Measurements from ENCODE around the gene BEST1. TPM values are rescaled to one million over a fixed set of nuclear protein-coding genes. Genes with fewer than 3 reads are reported as not detected.

BEST1 gene
- total RNA-seq, 2 donors from 2014 or later = 0.18 to 0.58 TPM

DNA sequence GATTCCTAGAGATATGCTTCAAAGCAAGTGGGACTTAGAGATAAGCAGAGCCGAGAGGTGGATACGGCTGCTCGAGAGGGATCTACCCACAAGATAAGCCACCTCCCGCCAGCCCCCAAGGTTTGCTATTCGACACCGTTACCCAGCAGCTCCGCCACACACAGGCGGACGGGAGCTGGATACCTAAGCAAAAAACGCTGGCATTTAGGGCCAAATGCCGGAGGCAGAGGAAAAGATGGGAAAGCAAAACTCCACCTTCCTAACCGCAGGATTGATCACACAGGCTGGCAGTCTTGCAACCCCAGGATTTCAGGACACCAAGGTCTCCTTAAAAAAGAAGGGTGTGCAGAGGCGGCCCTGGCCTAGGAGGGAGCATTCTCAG lies 16.6 kb downstream of the BEST1 start:
- peak in 1 of 2 donors; percentile 61 for DNase-seq (ENCODE audit: low spot score in 2 of 2)
- H3K9me3 Mint-ChIP-seq = no peaks in the 10 kb centered on the region
- ATAC-seq = no peak

DNA sequence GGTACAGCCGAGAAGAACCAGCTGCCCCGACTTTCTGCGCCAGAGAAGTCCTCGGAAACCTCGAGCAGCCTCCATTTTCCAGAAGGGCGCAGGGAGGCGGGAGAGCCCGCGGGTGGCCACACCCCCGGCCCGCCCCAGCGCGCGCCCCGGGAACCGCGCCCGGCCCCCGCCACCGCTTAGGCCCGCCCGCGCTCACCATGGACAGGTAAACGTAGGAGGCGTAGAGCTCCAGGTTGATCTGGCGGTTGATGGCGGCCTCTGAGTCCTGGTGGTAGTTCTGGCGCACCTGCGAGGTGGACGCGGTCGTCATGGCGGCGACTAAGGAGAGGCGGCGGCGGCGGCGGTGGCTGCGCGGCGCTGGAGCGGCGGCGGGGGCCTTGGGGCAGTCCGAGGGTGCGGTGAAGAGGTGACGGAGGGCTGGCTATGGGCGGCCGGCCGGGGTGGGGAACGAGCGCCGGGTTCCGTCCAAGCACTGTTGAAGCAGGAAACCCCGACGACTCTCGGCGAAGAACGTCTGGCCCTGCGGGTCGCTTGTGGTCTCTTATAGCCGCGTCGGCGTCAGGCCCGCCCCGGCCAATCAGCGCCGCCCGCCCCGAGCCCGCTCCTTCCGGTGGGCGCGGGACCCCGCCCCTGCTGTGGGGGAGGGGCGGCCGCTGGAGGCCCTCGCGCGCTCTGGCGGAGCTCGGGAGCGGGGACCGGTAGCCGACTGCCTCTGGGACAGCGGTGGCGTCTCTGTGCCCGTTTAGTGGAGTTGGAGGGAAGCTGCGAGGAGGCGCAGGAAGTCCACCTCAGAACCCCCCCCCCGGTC lies 17.2 kb downstream of the BEST1 start, which contains the start of gene FTH1:
Gene FTH1, minus strand, starts transcription at position 519 of the 808 bp plus-strand sequence. Its CDS starts 209 bp downstream, at position 310.
- DNase-seq (ENCODE audit: low spot score in 2 of 2) (peak; percentile 91 to 94), ATAC-seq (peak; percentile 82 to 86)
- H3K36me3 Mint-ChIP-seq = peaks cover 34 to 38% of the 10 kb centered on the region in 2 donors
- H3K9me3 Mint-ChIP-seq = no peaks in the 10 kb centered on the region
- H3K27ac Mint-ChIP-seq = peak within 1 kb of the TSS; percentile 91 to 93

More for the DNA sequence above, 16.6 kb downstream of the BEST1 start:
- H3K36me3 Mint-ChIP-seq = peaks cover 34 to 38% of the 10 kb centered on the region in 2 donors
- H3K27ac Mint-ChIP-seq = peak overlapping the region; percentile 91 to 93

DNA sequence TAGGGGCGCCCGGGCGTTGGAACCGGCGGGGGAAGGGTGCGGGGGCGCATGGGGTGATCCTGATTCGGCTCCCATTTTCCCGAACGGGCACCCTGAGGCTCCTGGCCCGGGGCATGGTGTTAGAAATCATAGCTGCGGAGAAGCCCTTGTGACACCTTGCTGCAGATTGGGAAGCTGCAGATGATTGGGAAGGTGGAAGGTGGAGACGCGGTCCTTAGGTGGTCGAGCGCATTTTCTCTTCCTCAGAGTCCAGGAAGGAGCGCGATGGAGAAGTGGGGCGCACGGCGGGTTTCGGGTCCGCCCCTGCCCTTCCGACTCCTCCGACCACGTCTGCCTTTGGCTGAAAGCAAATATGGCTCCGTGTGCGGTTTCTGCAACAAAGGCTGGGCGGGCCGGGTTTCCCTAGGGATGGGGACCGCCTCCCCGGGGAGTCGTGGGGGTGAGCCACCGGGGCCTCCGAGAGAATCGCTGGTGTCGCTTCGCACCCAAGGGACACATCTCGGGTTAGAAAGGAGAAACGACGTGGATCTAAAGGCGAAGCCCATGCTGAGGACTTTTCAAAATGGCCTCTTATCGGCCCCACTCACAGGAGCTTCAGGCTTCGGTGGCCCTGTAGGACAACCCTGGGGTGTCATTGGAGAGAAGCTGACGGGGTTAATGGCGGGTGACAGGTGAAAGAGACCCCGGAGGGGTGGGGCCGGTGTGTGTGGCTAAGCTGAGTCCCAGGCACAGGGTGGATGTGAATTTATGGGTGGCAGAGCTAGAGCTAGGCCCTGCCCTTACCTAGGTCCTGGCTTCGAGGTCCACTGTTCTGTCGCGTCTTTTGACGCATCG lies 18.0 kb downstream of the BEST1 start:
- H3K9me3 Mint-ChIP-seq = no peaks in the 10 kb centered on the region
- peak; percentile 23 to 34 for ATAC-seq
- peak; percentile 46 to 70 for DNase-seq (ENCODE audit: low spot score in 2 of 2)
- peaks cover 34 to 38% of the 10 kb centered on the region in 2 donors for H3K36me3 Mint-ChIP-seq
- peak overlapping the region; percentile 91 for H3K27ac Mint-ChIP-seq

DNA sequence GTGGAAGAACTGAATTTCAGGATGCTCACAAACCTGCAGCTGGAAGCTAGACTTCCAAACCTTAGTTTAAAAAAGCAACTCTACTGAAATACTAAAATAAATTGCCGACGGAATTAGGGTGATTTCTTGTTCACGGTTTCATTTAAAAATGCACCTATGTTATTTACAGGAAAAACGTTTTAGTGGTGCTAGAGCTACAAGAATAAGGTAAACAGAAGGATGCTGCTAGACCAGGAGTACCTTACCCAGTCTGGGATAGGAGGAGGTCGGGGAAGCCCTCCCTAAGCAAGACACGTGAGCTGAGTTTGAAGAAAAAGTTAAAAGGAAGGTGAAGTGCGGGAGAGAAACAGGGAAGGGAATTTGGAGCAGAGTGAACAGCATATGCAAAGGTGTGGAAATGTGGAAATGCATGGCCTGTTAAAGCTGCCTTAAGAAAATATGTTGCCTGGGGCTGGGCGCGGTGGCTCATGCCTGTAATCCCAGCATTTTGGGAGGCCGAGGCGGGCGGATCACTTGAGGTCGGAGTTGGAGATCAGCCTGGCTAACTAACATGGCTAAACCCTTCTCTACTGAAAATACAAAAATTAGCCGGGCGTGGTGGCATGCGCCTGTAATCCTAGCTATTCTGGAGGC lies 18.7 kb downstream of the BEST1 start:
- peaks cover 32 to 33% of the 10 kb centered on the region in 2 donors for H3K36me3 Mint-ChIP-seq
- no peaks in the 10 kb centered on the region for H3K9me3 Mint-ChIP-seq
- peak in 1 of 2 donors; percentile 34 for DNase-seq (ENCODE audit: low spot score in 2 of 2)
- peak overlapping the region; percentile 91 for H3K27ac Mint-ChIP-seq
- no peak for ATAC-seq

DNA sequence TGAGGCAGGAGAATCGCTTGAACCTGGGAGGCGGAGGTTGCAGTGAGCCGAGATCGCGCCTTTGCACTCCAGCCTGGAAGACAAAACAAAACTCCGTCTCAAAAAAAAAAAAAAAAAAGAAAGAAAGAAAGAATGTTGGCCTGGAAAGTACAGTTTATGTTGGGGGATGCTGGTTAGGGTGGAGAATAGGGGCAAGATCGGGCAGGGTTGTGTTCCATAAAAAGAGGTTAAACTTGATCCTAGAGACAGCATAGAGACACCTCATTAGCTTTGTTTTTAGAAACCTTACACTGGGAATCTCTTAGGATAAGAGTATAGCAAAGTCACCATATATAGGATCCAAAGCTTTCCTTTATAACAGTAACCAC lies 19.2 kb downstream of the BEST1 start:
- Mint-ChIP-seq H3K27ac (peak overlapping the region; percentile 17 to 87), H3K9me3 (no peaks in the 10 kb centered on the region), H3K36me3 (peaks cover 27 to 28% of the 10 kb centered on the region in 2 donors)
- no peak for ATAC-seq
- peak in 1 of 2 donors; percentile 3 for DNase-seq (ENCODE audit: low spot score in 2 of 2)

DNA sequence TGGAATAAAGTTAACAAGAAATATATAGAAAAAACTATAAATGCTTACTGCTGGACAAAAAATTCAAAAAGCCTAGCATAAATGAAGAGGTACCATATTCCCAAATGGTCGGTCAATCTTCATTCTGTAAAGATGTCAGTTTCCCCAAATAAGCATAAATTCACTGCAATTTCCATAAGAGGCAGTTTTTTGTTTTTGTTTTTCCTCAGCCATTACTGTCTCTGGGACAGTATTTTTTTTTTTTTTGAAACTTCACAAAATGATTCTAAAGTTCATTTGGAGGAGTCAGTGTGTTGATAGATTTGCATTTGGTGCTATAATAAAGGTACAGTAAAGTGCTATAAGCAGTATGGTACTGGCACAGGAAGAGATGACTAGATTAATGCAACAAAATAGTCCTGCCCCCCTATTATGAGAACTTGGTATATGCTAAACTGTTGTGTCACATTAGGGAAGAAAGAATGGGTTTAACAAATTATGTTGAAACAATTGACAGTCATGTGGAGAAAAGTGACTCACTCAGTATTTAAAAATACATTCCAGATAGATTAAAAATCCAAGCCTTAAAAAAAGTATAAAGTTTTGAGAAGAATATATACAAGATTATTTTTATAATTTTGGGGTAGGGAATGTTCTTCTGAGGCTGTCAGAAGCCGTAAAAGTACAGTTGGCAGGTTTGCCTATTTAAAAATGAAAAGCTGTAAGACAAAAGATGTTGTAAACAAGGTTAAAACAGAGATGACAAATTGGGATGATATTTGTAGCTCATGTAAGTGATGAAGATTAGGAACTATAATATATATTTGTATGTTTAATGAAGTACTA lies 19.9 kb downstream of the BEST1 start:
- Mint-ChIP-seq H3K27ac (peak overlapping the region in 1 of 2 donors; percentile 17), H3K9me3 (no peaks in the 10 kb centered on the region)
- no peak for ATAC-seq

DNA sequence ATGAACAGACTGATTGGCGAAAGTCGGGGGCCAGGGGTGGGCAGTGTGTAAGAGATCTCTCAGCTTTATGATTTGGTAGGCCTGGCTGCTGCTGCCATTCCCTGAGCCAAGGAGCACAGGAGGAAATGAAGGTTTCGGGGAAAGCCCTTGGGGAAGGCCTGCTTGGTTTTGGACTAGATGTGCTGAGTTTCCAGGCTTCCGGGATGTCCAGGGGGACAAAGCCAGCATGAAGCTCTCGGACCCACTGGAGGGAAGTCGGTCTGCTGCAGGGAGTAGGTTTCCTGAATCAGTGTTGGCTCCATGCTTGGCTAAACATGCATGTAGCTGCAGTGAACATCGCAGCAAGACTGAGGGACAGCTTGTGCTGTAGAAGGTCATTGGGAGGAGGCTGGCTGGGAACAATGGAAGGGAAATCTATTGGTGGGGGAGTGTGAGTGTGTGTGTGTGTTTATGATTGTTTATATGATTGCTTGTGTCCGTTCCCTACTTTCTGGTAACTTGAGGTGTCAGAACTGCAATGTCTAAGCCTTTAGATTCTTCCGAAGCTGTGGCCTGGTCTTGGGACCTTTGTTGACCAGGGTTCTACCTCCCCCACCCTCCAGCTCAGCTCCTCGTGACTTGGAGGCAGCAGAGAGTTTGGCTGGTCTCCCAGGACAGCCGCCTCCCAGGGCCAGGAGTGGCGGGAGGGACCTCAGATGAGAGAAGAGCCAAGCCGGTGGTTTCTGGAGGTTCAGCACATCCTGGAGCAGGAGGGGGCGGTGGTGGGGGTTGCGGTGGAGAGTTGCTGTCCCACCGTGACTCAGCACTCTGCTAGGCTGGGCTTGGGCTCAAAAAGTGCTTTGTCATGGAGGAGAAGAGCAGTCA lies 21.3 kb downstream of the BEST1 start:
- peak overlapping the region; percentile 51 to 79 for H3K27ac Mint-ChIP-seq
- H3K9me3 Mint-ChIP-seq = no peaks in the 10 kb centered on the region
- H3K36me3 Mint-ChIP-seq = peaks cover 9 to 11% of the 10 kb centered on the region in 2 donors
- ATAC-seq (no peak), DNase-seq (ENCODE audit: low spot score in 2 of 2) (peak in 1 of 2 donors; percentile 52)

More for the DNA sequence above, 19.9 kb downstream of the BEST1 start:
- H3K36me3 Mint-ChIP-seq = peaks cover 20 to 22% of the 10 kb centered on the region in 2 donors
- DNase-seq (ENCODE audit: low spot score in 2 of 2) = no peak

DNA sequence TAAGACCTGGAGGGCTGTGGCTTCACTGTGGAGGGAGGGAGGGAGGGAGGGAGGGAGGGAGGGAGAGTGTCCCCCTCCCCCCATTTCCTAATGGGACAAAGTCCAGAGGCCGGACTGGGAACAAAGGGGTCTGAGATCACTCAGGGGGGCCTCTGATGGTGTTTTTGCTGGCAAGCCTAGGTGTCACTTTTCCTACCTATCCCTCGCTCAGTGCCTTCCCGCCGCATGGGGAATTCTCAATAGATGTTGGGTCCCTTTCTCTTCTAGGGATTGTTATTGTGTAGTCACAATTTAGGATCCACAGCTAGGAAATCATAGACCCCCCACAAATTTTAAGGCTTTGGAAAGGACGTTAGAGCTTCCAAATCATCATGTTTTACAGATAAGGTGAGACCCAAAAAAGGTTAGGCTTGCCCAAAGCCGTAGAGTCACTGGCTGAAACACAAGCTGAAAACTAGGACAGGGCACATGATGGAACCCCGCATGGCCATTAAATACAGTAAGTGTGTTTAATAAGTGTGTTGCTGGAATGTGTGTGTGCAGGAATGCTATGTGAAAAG lies 22.0 kb downstream of the BEST1 start:
- H3K27ac Mint-ChIP-seq = peak overlapping the region; percentile 83 to 84
- peak in 1 of 2 donors; percentile 26 for DNase-seq (ENCODE audit: low spot score in 2 of 2)

DNA sequence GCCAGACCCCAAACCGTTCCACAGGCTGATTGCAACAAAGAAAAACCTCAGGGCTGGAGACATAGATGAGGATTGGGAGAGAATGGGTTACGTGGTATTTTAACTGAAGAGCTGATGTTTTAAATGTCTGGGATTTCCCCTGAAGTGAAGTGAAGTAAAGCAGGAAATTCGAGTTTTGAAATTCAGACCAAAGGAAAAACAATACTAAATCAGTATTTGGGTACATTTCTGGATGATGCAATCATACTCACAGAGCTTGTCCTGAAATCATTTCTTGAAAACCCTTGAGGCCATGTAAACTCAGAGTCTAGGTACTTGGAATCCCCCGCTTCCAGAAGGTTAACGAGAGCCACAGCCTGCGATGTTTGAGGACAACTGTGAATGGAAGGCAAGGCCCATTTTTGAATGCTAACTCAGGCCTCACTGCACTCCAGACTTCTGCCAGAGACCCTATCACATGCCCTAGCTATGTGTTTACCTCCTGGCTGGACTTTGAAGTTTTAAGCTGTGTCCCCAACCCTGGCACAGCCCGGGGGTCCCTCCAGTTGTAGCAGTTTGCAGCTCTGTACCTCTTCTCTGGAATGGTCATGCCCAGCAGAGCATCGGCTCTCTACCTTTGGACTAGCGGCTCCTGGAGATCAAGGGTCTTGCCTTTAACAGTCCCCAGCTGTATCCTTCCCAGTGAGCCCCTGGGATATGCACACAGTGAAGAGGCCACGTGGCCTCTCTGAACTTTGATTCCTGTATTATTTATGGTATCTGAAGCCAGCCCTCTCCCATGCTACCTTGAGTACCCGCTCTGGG lies 22.7 kb downstream of the BEST1 start:
- H3K9me3 Mint-ChIP-seq = no peaks in the 10 kb centered on the region
- peak; percentile 26 to 44 for ATAC-seq

More for the DNA sequence above, 22.0 kb downstream of the BEST1 start:
- ATAC-seq = no peak
- H3K9me3 Mint-ChIP-seq = no peaks in the 10 kb centered on the region
- H3K36me3 Mint-ChIP-seq = peaks cover 6% of the 10 kb centered on the region in 2 donors

DNA sequence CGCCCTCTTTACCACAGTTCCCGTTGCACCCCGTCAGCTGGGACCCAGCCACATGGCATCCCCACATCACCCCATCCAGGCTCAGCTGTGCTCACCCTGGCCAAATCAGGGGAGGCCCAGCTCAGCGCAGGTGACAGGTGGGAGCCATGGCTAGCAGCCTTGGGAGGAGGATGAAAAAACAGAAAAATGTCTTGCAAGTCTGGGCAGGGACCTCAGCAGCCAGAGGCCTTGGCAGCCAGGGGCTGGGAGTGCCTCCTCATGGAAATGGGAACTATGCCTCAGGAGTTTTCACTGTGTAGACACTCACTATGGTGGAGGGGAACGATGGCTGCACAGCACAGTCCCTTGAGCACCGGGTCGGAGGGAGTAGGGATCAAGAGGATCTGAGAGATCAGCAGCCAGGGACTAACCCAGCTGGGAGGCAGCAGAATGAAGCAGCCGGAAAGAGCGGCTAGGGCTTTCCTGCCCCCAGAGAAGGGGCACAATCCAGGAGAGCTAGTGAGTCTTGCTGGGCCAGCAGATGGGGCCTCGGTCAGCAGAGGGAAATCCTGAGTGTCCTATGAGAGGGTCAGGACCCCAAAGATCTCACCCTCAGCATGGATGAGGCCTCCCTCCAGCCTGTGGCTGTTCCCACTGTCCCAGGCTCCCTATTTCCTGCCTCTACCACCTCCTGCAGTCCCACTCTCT lies 23.5 kb downstream of the BEST1 start:
- H3K27ac Mint-ChIP-seq = peak overlapping the region; percentile 83 to 92
- no peaks in the 10 kb centered on the region for H3K9me3 Mint-ChIP-seq
- DNase-seq (ENCODE audit: low spot score in 2 of 2) (peak in 1 of 2 donors; percentile 48), ATAC-seq (no peak)
- peaks cover 3 to 6% of the 10 kb centered on the region in 2 donors for H3K36me3 Mint-ChIP-seq

More for the DNA sequence above, 22.7 kb downstream of the BEST1 start:
- H3K27ac Mint-ChIP-seq = peak overlapping the region; percentile 83 to 92
- peaks cover 6% of the 10 kb centered on the region in 2 donors for H3K36me3 Mint-ChIP-seq
- peak in 1 of 2 donors; percentile 54 for DNase-seq (ENCODE audit: low spot score in 2 of 2)

DNA sequence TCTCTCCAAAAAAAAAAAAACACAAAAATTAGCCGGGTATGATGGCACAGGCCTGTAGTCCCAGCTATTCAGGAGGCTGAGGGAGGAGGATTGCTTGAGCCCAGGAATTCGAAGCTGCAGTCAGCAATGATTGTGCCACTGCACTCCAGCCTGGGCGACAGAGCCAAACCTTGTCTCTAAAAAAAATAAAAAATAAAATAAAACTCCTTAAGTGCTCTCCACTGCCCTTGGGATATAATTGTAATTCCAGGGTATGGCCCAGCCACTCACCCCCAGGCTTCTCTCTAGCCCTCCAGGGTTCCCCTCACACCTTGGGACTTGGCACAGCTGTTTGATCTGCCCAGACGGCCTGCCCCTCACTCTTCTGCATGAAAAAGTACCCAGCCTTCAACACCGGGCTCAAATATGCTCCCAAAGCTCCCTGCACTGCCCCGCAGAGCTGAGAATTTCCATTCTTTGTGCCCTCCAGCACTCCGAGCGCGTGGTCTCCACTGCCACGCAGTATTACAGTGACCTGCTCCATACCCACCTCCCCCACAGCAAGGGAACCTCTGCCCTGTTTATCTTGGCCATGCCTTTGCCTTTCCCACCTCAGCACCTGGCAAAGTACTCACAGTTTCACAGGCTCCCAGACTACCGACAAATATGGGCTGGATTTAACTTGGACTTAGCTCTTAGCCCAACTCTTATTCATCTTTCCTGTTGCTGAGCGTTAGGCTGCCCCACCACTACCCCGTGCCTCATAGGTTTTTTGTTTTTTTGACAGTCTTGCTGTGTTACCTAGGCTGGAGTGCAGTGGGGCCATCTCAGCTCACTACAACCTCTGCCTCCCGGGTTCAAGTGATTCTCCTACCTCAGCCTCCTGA lies 24.8 kb downstream of the BEST1 start:
- Mint-ChIP-seq H3K9me3 (no peaks in the 10 kb centered on the region), H3K36me3 (no peaks in the 10 kb centered on the region), H3K27ac (peak overlapping the region in 1 of 2 donors; percentile 52)
- no peak for ATAC-seq
- peak in 1 of 2 donors; percentile 38 for DNase-seq (ENCODE audit: low spot score in 2 of 2)

DNA sequence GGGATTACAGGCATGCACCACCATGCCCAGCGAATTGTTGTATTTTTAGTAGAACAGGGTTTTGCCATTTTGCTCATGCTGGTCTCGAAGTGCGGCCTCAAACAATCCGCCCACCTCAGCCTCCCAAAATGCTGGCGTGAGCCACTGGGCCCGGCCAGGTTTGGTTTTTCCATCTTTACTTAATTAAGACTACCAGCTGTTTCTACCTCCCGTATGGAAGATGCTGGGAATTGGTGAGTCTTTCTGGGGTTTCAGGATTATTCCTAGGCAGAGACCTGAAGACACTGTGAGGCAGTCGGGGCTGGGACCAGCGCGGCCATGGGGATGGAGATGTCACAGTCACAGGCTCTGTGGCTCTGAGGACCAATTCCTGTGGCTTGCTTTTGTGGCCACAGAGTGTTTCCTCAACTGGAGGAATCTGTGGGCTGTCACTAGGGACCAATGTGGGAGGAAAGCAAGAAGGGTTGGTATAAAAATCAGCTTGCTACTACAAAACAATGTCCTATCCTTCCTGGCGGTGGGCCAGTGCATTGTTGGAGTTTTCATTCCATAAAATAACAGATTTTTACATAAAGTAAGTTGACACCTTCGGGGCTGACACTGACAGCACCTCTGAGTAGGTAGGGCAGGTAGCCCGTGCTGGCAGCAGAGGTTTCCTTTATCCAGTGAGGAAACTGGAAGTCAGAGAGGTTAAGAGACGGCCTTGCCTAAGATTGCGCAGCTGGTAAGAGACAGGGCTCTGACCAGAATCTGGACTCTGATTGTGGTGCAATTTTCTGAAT lies 25.7 kb downstream of the BEST1 start:
- no peak for ATAC-seq

More for the DNA sequence above, 25.7 kb downstream of the BEST1 start:
- Mint-ChIP-seq H3K36me3 (no peaks in the 10 kb centered on the region), H3K27ac (no peak overlapping the region), H3K9me3 (no peaks in the 10 kb centered on the region)
- peak in 1 of 2 donors; percentile 16 for DNase-seq (ENCODE audit: low spot score in 2 of 2)

All from activated naive CD4-positive, alpha-beta T cell treated with anti-CD3 and anti-CD28 coated beads, Interleukin-2, amount 50 U/mL, for 72 hours (primary cell).